Renal pelvis (tissue), 4 donors: Measurements from ENCODE around the gene ABCB6. TPM values are rescaled to one million over a fixed set of nuclear protein-coding genes. Genes with fewer than 3 reads are reported as not detected.
"Not testable (repeated sequence)": the region's sequence is repeated elsewhere in the genome, so short reads cannot be mapped to it uniquely, and the experiment has no call there.

Experiments
- DNase-seq: peaks from one replicate; pipeline ENCODE4 v3.0.0-alpha.2; 2013
- polyA plus RNA-seq, 3 donors: library from polyadenylated mRNA; unstranded; fragments of 120-200 nt; gene quantifications; one replicate each; pipeline ENCODE4 v1.2.1, GENCODE V29; 2013; ENCODE audit not compliant: insufficient read length in 3 of 3

ABCB6 gene
- polyA plus RNA-seq, 3 donors: 37.9 to 47.3 (median 44.8) TPM

- no peak for DNase-seq
These were observed 2.8 kb downstream of the ABCB6 start for GRCh38 chr2:219215871-219216534.

- DNase-seq: no peak
These were observed 4.0 kb downstream of the ABCB6 start for GRCh38 chr2:219214786-219215185.

GRCh38 chr2:219214141-219214540 lies 4.6 kb downstream of the ABCB6 start:
- DNase-seq: no peak

- DNase-seq: no peak
These were observed 5.2 kb downstream of the ABCB6 start for GRCh38 chr2:219213486-219214071.

GRCh38 chr2:219213026-219213415 lies 5.7 kb downstream of the ABCB6 start:
- DNase-seq: no peak

- DNase-seq: no peak
These were observed 7.8 kb downstream of the ABCB6 start for GRCh38 chr2:219210886-219211362.

- DNase-seq: no peak
These were observed 8.4 kb downstream of the ABCB6 start for GRCh38 chr2:219210196-219210885.

- no peak for DNase-seq
These were observed 9.2 kb downstream of the ABCB6 start for GRCh38 chr2:219209236-219210195.

- DNase-seq: no peak
These were observed 10.6 kb downstream of the ABCB6 start for GRCh38 chr2:219207884-219208740.

GRCh38 chr2:219207134-219207883 lies 11.4 kb downstream of the ABCB6 start:
- no peak for DNase-seq

GRCh38 chr2:219206328-219207133 lies 12.2 kb downstream of the ABCB6 start, which contains the start of gene ZFAND2B:
Gene ZFAND2B, plus strand, starts transcription at chr2:219206782. Its CDS starts 206 bp downstream, at chr2:219206988.
- DNase-seq: peak; percentile 96

GRCh38 chr2:219205981-219206327 lies 12.8 kb downstream of the ABCB6 start:
- no peak for DNase-seq

GRCh38 chr2:219205165-219205538 lies 13.6 kb downstream of the ABCB6 start:
- DNase-seq: no peak

- DNase-seq: no peak
These were observed 14.2 kb downstream of the ABCB6 start for GRCh38 chr2:219204425-219205164.

GRCh38 chr2:219201331-219201730 lies 17.4 kb downstream of the ABCB6 start:
- not testable (repeated sequence) for DNase-seq

- DNase-seq: not testable (repeated sequence)
These were observed 18.0 kb downstream of the ABCB6 start for GRCh38 chr2:219200502-219201326.

- no peak for DNase-seq
These were observed 19.1 kb downstream of the ABCB6 start for GRCh38 chr2:219199470-219200211.
